ENCODE measurements around the gene SNED1.

GRCh38 chr2:241123816-241124536 is 125.6 kb downstream of the SNED1 start:
- TF ChIP-seq CTCF (conservative IDR thresholded peaks at IDR 0.05; ENCODE audit: low read depth in 2 of 2) (no peak), POLR2AphosphoS5 (IDR thresholded peaks at IDR 0.05; ENCODE audit: low read depth) (no peak), EZH2 (IDR thresholded peaks at IDR 0.05; ENCODE audit: low read depth, unreplicated experiment) (no peak), REST (IDR thresholded peaks at IDR 0.05; ENCODE audit: unreplicated experiment) (no peak)

Measured in GM23338 (cell line).